Upper lobe of left lung (tissue), 4 donors: Measurements from ENCODE around the gene PRX.

Experiments used
- EP300 ChIP-seq, 4 donors: sonication (generic); formaldehyde crosslinking; IDR thresholded peaks; one replicate each; pipeline ENCODE4 v1.5.1; 2017; ENCODE audit warnings: antibody characterized with exemption in 4 of 4, control low read depth in 2 of 4
- POLR2A ChIP-seq, 4 donors: fragments of 450-650 bp; IDR thresholded peaks; one replicate each; pipeline ENCODE4 v1.5.1; 2016 to 2017; ENCODE audit warnings: antibody characterized with exemption in 4 of 4, mild to moderate bottlenecking in 2 of 4
- POLR2AphosphoS5 ChIP-seq, 2 donors: sonication (generic); formaldehyde crosslinking; IDR thresholded peaks; one replicate each; pipeline ENCODE4 v1.5.1; 2017; ENCODE audit warnings: antibody characterized with exemption in 2 of 2
- TF ChIP-seq, protein P1 (sequence below), 6 experiments: fragments of 450-650 bp in 4 of 6; fragments of 200-600 bp in 2 of 6; sonication (generic) in 2 of 6; IDR thresholded peaks; one replicate each; pipeline ENCODE4 v1.5.1; 2016 to 2019; ENCODE audit warnings: antibody characterized with exemption in 6 of 6

DNA sequence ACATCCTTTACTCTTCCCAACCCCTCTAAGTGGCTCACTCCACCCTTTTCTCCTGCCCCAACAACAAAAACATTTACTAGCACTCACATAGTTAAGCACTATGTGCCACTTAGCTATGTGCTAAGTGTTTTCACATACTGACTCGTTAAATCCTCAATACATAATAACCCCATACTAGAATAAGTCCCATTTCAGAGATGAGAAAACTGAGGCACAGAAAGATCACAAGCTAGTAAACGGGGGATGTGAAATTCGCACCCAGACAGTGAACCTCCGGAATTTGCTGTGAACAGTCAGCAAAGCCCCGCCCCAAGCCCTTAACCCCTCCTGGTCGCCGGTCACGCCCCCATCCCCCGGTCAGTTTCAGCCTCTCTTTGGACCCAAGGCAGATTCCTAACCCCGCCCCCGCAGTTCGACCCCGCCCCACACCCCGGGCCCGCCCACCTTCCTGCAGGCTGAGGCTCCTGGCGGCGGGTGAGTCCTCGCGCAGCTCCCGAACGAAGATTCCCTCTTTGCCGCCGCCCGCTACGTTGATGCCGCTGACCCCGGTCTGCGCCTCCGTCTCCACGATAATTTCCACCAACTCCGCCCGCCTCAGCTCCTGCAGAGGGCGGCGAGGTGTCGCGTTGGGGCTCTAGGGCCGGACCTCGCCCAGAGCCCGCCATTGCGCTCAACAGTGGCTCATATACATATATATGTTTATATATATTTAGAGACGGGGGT, 9.8 kb downstream of the PRX start:
- TF ChIP-seq, protein P1, sequence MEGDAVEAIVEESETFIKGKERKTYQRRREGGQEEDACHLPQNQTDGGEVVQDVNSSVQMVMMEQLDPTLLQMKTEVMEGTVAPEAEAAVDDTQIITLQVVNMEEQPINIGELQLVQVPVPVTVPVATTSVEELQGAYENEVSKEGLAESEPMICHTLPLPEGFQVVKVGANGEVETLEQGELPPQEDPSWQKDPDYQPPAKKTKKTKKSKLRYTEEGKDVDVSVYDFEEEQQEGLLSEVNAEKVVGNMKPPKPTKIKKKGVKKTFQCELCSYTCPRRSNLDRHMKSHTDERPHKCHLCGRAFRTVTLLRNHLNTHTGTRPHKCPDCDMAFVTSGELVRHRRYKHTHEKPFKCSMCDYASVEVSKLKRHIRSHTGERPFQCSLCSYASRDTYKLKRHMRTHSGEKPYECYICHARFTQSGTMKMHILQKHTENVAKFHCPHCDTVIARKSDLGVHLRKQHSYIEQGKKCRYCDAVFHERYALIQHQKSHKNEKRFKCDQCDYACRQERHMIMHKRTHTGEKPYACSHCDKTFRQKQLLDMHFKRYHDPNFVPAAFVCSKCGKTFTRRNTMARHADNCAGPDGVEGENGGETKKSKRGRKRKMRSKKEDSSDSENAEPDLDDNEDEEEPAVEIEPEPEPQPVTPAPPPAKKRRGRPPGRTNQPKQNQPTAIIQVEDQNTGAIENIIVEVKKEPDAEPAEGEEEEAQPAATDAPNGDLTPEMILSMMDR (IDR thresholded peaks at IDR 0.05): peak in 2 of 6 experiments; percentile 20 to 24
- TF ChIP-seq POLR2A (IDR thresholded peaks at IDR 0.05) (peak in 2 of 4 donors; percentile 11 to 57), EP300 (IDR thresholded peaks at IDR 0.05) (no peak), POLR2AphosphoS5 (IDR thresholded peaks at IDR 0.05) (peak in 1 of 2 donors; percentile 24)
